Transverse colon (tissue), 4 donors: Measurements from ENCODE around the gene OPALIN.

ENCODE experiments used
- CTCF ChIP-seq, 5 experiments: fragments of 200-600 bp in 3 of 5; fragments of 450-650 bp in 2 of 5; sonication (generic) in 3 of 5; IDR thresholded peaks; 1 replicate in 2 of 5; 2 replicates in 3 of 5; pipeline ENCODE4 v1.5.1; 2016 to 2017; ENCODE audit warnings: antibody characterized with exemption in 5 of 5, inconsistent platforms in 3 of 5, mild to moderate bottlenecking in 2 of 5, moderate library complexity in 1 of 5
- EP300 ChIP-seq: sonication (generic); formaldehyde crosslinking; IDR thresholded peaks from one replicate; pipeline ENCODE4 v1.6.1; 2017; ENCODE audit warnings: antibody characterized with exemption, low read depth
- POLR2A ChIP-seq: fragments of 450-650 bp; IDR thresholded peaks from one replicate; pipeline ENCODE4 v1.6.1; 2016; ENCODE audit warnings: antibody characterized with exemption, mild to moderate bottlenecking, moderate library complexity
- POLR2AphosphoS5 ChIP-seq, 3 donors: sonication (generic); formaldehyde crosslinking; IDR thresholded peaks; one replicate each; pipeline ENCODE4 v1.6.1; 2016; ENCODE audit warnings: antibody characterized with exemption in 3 of 3

GRCh38 chr10:96365571-96365970 is 6.8 kb upstream of the OPALIN start:
- TF ChIP-seq CTCF (IDR thresholded peaks at IDR 0.05) (no peak), POLR2A (no peak), POLR2AphosphoS5 (IDR thresholded peaks at IDR 0.05) (no peak), EP300 (no peak)
